GM12864 (cell line): Measurements from ENCODE around the gene ZDHHC8.

Experiments
- DNase-seq: peaks from one replicate; pipeline ENCODE4 v3.0.0-alpha.2; 2011; ENCODE audit warnings: low read depth
- H3K4me3 ChIP-seq: 2 replicates; pipeline ENCODE4 v1.5.1; 2011; ENCODE audit warnings: mild to moderate bottlenecking, low read depth, low read length, control low read depth
- TF ChIP-seq, protein P1 (sequence below): IDR thresholded peaks from 2 replicates; pipeline ENCODE4 v1.5.1; 2011; ENCODE audit warnings: low read depth, mild to moderate bottlenecking, moderate library complexity, low read length, control low read depth, inconsistent platforms; ENCODE audit errors: missing control alignments

Gene ZDHHC8

DNA sequence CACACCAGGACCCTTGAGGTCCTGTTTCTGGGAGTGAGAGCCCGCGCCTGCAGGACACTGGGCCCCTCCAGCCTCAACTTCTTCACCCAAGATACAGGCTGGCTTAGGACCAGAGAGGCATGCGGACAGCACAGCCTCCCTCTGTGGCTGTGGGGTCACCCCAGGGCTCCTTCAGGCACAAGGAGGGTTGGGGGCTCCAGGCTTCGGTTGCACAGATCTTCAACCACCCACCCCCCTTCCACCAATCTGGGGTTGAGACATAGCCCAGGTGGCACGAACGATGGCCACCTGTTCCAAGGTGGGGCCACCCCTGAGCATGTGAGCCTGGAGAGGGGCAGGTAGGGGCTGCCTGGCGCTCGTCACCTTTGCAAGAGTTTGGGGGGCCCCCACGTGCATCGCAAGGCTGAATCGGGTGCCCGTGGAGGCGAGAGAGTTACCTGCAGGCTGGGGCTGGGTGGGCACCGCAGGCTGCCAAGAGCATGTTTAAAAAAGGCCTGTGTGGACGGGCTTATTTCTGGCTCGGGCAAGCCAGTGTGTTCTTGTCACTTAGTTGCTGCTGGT lies 1.2 kb downstream of the ZDHHC8 start:
- H3K4me3 ChIP-seq, result peak overlapping the region; percentile 82
- no peak for DNase-seq
- TF ChIP-seq, protein P1, sequence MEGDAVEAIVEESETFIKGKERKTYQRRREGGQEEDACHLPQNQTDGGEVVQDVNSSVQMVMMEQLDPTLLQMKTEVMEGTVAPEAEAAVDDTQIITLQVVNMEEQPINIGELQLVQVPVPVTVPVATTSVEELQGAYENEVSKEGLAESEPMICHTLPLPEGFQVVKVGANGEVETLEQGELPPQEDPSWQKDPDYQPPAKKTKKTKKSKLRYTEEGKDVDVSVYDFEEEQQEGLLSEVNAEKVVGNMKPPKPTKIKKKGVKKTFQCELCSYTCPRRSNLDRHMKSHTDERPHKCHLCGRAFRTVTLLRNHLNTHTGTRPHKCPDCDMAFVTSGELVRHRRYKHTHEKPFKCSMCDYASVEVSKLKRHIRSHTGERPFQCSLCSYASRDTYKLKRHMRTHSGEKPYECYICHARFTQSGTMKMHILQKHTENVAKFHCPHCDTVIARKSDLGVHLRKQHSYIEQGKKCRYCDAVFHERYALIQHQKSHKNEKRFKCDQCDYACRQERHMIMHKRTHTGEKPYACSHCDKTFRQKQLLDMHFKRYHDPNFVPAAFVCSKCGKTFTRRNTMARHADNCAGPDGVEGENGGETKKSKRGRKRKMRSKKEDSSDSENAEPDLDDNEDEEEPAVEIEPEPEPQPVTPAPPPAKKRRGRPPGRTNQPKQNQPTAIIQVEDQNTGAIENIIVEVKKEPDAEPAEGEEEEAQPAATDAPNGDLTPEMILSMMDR, result no peak

DNA sequence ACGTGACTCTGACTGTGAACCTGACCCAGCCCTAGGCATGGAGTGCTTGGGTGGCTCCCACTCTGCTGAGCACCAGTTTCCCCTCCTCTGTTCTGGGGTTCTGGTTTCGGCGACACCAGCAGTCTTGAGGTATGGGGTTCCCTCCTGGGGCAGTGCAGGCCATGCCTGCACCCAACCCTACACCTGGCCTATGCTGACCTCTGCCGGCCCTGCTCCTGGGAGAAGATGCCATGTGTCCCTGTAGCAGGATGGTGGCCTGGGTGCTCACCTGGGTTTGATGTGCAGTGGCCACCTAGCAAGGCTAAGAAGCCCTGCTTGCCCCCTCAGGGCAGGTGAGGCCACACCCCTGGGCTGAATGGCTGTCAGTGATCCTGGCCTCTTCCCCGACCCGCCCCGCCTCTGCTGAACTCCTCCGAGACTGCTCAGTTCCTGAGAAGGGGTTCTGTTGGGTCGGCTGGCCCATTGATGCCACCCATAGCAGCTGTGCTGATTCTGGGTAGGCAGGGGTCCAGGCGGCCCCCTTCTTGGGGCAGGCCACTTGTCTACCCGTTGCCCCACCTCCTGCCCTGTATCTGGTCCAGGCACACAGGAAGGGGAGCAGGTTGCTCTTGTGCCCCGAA lies 2.4 kb downstream of the ZDHHC8 start:
- no peak overlapping the region for H3K4me3 ChIP-seq
- TF ChIP-seq, protein P1, result no peak
- DNase-seq, result no peak

DNA sequence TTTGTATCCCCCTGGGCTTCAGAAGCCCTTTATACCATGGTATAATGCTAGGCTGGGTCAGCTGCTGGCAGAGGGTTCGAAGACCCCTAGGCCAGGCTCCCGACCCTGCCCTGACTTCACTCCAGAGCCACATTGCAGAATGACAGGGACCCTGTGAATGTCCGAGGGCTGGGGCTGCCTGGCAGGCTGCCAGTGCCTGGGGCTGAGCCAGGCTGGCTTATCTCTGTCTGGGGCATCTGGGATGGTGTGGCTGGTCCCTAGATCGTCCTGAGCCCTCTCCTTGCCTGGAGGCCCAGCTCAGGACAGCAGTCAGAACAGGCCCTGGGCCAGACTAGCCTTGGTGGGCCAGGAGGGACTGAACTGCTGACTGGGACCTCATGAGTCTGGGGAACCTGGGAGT lies 3.7 kb downstream of the ZDHHC8 start:
- DNase-seq, result no peak
- TF ChIP-seq, protein P1, result no peak
- no peak overlapping the region for H3K4me3 ChIP-seq

DNA sequence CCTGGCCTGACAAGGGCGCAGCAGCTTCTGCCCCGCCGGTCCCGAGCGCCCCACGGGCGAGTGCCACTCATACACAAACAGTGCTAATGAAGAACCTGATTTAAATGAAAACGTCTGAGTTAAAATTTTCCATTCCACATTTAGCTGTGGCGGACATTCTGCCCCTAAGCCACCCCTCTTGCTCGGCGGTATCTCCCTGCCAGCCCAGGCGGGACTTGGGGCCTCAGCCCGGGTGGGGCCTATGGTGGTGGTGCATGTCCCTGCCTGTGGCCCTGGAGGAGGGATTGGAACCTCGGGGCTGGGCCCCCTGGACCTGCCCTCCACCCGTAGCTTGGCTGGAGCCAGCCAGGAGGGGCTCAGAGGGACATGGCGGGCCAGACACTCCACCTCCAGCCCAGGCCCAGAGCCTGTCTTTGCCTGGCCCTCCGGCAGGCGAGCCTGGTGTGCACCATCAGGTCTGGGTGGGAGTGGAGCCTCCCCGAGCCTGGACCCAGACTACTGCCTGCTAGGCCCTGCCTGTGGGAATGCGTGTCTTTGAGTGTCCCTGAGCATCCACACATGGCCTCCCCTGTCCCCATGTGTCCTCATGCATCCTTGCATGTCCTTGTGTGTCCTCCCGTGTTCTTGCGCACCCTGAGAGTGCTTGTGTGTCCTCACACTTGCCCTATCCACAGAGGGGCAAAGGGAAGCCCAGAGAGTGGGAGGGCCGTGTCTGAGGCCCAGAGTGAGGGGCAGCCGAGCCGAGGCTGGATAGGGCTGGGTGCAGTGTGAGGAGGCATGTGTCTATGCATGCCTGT lies 4.4 kb downstream of the ZDHHC8 start:
- DNase-seq, result no peak
- no peak overlapping the region for H3K4me3 ChIP-seq
- TF ChIP-seq, protein P1, result no peak

DNA sequence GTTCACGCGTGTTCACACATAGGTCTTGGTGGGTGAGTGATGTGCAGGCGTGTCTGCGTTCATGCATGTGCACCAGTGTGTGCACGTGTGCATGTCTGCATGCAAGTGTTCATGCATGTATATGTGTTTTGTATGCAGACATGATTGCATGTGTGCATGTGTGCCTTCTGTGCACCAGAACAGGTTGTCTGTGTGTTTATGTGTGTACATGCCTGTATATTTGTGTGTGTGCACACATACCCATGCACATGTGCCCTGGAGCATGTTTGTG lies 4.9 kb downstream of the ZDHHC8 start:
- TF ChIP-seq, protein P1, result no peak
- H3K4me3 ChIP-seq, result no peak overlapping the region
- no peak for DNase-seq

DNA sequence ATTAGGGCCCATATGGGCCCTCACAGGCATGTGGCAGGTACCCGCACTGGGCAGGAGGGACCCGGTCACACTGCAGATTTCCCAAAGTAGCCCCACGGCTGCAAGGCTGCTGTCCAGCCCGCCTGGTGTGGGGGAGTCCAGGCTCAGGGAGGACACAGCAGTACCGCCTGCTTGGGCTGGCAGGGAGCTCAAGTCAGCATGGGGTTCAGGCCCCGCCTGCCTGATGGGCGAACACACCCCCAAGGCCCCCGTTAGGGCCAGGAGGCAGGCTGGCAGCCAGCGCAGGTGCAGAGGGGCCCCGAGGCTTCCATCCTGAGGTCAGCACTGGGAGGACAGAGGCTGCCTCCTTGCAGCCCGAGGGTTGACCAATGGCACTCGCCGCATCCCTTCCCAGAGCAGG lies 5.5 kb downstream of the ZDHHC8 start:
- no peak overlapping the region for H3K4me3 ChIP-seq
- TF ChIP-seq, protein P1, result no peak
- no peak for DNase-seq
